ENCODE measurements around the gene COBL. TPM values are rescaled to one million over a fixed set of nuclear protein-coding genes. Genes with fewer than 3 reads are reported as not detected.

Gene COBL
- total RNA-seq, 2 donors from 2014 or later, result 27.5 to 28.3 TPM

DNA sequence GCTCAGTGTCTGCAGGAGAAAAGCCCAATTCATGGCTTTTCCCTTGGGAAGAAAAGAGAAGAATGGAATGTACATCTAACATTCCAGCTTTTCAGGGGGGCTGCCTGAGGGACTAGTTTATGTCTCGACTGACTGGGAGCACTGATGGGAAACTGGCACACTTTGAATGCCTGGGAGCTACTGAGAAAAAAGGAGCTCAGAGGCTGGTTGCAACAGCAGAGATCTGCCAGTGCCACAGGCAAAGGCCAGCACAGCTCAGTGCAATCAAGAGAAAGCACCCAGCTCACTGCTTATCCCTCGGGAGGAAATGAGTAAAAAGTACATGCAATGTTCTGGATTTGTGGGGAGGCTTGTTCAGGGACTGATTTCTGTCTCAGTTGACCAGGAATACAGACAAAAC, 226.2 kb downstream of the COBL start:
- Histone ChIP-seq H3K4me1 (ENCODE audit: control insufficient read depth, insufficient read depth, low read length) (no peaks in the 10 kb centered on the region), H3K9ac (ENCODE audit: extremely low read depth, low read length, poor library complexity, severe bottlenecking) (no peak overlapping the region), H3K27ac (ENCODE audit: low read depth, low read length) (no peak overlapping the region), H3K36me3 (ENCODE audit: control insufficient read depth, insufficient read depth, low read length) (no peaks in the 10 kb centered on the region), H3K27me3 (ENCODE audit: control insufficient read depth, insufficient read depth, low read length, poor library complexity, severe bottlenecking) (no peaks in the 10 kb centered on the region), H3K9me3 (ENCODE audit: control insufficient read depth, low read length) (peaks cover 10% of the 10 kb centered on the region), H3K4me3 (ENCODE audit: low read length) (no peak overlapping the region)
- peaks cover 5% of the 10 kb centered on the region for H3K36me3 Mint-ChIP-seq (ENCODE audit: low read depth)
- WGBS, 2 experiments (ENCODE audit: insufficient coverage in 1 of 2, insufficient read length in 1 of 2), result 71 to 89% methylated on average over 1 to 2 of the region's 2 CpGs
- TF ChIP-seq, protein P1, sequence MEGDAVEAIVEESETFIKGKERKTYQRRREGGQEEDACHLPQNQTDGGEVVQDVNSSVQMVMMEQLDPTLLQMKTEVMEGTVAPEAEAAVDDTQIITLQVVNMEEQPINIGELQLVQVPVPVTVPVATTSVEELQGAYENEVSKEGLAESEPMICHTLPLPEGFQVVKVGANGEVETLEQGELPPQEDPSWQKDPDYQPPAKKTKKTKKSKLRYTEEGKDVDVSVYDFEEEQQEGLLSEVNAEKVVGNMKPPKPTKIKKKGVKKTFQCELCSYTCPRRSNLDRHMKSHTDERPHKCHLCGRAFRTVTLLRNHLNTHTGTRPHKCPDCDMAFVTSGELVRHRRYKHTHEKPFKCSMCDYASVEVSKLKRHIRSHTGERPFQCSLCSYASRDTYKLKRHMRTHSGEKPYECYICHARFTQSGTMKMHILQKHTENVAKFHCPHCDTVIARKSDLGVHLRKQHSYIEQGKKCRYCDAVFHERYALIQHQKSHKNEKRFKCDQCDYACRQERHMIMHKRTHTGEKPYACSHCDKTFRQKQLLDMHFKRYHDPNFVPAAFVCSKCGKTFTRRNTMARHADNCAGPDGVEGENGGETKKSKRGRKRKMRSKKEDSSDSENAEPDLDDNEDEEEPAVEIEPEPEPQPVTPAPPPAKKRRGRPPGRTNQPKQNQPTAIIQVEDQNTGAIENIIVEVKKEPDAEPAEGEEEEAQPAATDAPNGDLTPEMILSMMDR (conservative IDR thresholded peaks at IDR 0.05), result no peak
- H3K4me1 Mint-ChIP-seq, result peaks cover 5% of the 10 kb centered on the region
- no peak for DNase-seq
- peaks cover 7% of the 10 kb centered on the region for H3K9me3 Mint-ChIP-seq
- H3K27ac Mint-ChIP-seq, result no peak overlapping the region
- no peaks in the 10 kb centered on the region for H3K27me3 Mint-ChIP-seq (ENCODE audit: insufficient read depth)
- no peak overlapping the region for H3K4me3 Mint-ChIP-seq

DNA sequence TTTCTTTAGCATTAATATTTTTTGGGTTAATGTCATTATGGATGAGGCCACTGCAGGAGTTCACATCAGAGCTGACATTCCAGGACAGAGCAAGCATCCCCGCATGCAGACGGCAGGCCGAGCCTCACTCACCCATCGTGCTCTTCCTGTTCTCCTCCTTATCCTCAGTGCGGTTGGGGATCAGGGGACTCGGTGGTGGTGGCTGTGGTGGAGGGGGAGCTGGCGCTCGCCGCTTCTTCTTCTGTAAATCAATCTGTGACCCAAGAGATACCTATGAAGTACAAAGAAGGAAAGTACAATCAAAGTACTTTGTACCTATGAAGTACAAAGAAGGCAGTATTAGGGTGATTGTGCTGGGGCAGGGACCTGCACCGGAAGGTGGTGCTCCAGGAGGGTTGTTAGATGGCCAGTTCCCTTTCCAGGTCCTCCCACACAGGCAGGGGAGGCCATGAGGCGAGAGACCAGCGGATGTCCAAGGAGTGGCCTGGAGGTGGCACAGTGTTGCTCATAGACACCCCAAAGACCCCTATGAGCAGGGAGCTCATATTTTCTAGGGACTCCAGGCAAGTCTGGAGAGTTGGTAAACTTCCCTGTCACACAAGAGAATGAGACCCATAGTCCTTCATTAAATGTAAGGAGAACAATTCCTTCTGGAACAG, 231.4 kb downstream of the COBL start:
- no peaks in the 10 kb centered on the region for H3K27me3 ChIP-seq (ENCODE audit: control insufficient read depth, insufficient read depth, low read length, poor library complexity, severe bottlenecking)
- no peak overlapping the region for H3K4me3 ChIP-seq (ENCODE audit: low read length)
- peaks cover 20% of the 10 kb centered on the region for H3K4me1 Mint-ChIP-seq
- H3K4me3 Mint-ChIP-seq, result no peak overlapping the region
- TF ChIP-seq, protein P1 (conservative IDR thresholded peaks at IDR 0.05), result no peak
- no peaks in the 10 kb centered on the region for H3K36me3 ChIP-seq (ENCODE audit: control insufficient read depth, insufficient read depth, low read length)
- no peaks in the 10 kb centered on the region for H3K9me3 Mint-ChIP-seq
- no peaks in the 10 kb centered on the region for H3K9me3 ChIP-seq (ENCODE audit: control insufficient read depth, low read length)
- no peak overlapping the region for H3K27ac ChIP-seq (ENCODE audit: low read depth, low read length)
- H3K36me3 Mint-ChIP-seq (ENCODE audit: low read depth), result peaks cover 11% of the 10 kb centered on the region
- no peaks in the 10 kb centered on the region for H3K4me1 ChIP-seq (ENCODE audit: control insufficient read depth, insufficient read depth, low read length)
- H3K27ac Mint-ChIP-seq, result no peak overlapping the region
- H3K9ac ChIP-seq (ENCODE audit: extremely low read depth, low read length, poor library complexity, severe bottlenecking), result no peak overlapping the region
- DNase-seq, result no peak
- no peaks in the 10 kb centered on the region for H3K27me3 Mint-ChIP-seq (ENCODE audit: insufficient read depth)
- 93 to 100% methylated on average over 2 to 12 of the region's 12 CpGs for WGBS, 2 experiments (ENCODE audit: insufficient coverage in 1 of 2, insufficient read length in 1 of 2)

DNA sequence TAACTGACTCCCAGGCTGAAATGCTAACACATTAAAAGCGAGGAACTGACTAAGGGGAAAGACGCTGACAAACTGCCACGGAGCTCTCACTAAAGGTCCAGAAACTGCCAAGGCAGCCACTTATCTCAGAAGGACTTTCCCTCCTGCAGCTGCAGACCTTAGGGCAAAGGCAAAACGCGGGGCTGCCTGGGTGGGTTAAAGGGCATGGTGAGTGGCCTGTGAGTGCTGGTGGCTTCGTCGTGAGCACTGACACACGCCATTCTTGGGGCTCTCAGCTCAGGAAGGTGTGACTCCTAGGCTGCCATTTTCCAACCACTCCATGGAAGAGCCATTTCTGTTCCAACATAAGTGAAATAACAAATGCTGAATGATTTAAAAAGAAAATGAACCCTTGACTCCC, 232.5 kb downstream of the COBL start:
- no peaks in the 10 kb centered on the region for H3K9me3 ChIP-seq (ENCODE audit: control insufficient read depth, low read length)
- TF ChIP-seq, protein P1 (conservative IDR thresholded peaks at IDR 0.05), result no peak
- H3K4me3 ChIP-seq (ENCODE audit: low read length), result no peak overlapping the region
- Mint-ChIP-seq H3K27me3 (ENCODE audit: insufficient read depth) (no peaks in the 10 kb centered on the region), H3K9me3 (no peaks in the 10 kb centered on the region), H3K4me1 (peaks cover 20% of the 10 kb centered on the region), H3K36me3 (ENCODE audit: low read depth) (peaks cover 12% of the 10 kb centered on the region), H3K27ac (no peak overlapping the region), H3K4me3 (no peak overlapping the region)
- no peak overlapping the region for H3K27ac ChIP-seq (ENCODE audit: low read depth, low read length)
- H3K9ac ChIP-seq (ENCODE audit: extremely low read depth, low read length, poor library complexity, severe bottlenecking), result no peak overlapping the region
- no peaks in the 10 kb centered on the region for H3K4me1 ChIP-seq (ENCODE audit: control insufficient read depth, insufficient read depth, low read length)
- no peak for DNase-seq
- WGBS, 2 experiments (ENCODE audit: insufficient coverage in 1 of 2, insufficient read length in 1 of 2), result 94 to 100% methylated on average over 1 to 8 of the region's 8 CpGs
- no peaks in the 10 kb centered on the region for H3K27me3 ChIP-seq (ENCODE audit: control insufficient read depth, insufficient read depth, low read length, poor library complexity, severe bottlenecking)
- no peaks in the 10 kb centered on the region for H3K36me3 ChIP-seq (ENCODE audit: control insufficient read depth, insufficient read depth, low read length)
